Stimulated activated CD8-positive, alpha-beta memory T cell treated with anti-CD3 and anti-CD28 coated beads, Interleukin-15, amount 100 ng/mL, for 1 hour (primary cell): ENCODE results near the gene QKI.

Experiments
- DNase-seq: peaks from one replicate; pipeline ENCODE4 v3.0.0-alpha.2; 2020; ENCODE audit warnings: low read depth

The QKI gene

DNA sequence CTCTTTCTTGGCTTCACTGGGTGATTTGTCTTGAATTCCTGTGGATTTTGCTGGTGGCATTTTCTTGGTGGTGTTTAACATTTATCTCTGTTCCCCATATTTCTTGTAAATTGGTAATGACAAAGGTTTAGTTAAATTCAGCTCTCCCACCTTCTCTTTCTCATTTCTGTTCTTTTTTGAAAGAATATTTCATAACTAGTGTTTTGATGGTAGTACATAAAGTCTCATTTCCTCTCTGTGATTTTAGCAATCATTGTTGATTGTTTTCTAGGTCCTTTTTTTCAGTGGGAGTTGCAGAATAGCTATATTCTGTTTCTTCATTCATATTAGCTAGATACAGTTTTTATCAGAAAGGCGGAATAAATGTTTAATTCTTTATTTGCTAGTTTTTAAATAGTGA, 73.1 kb downstream of the QKI start:
- no peak for DNase-seq

DNA sequence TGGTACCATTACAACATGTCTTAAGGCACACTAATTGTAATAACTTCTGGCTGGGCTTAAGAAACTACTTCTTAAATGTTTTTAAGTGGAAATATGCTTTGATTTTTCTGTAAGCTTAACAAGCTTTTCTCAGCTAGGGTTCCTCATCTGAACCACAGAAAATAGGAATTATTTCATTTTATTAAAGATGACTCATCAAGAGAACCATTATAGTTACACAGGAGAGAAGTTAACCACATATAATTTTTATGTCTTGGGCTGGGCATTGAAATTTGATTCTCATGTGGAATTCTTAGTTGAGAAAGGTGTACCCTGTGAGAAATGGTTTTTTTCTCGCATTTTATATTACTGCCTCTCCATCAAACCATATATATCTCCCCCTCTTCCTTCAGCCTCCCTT, 75.1 kb downstream of the QKI start:
- DNase-seq = no peak

- DNase-seq = no peak
Observed at GRCh38 chr6:163490826-163491577, 76.5 kb downstream of the QKI start.

DNA sequence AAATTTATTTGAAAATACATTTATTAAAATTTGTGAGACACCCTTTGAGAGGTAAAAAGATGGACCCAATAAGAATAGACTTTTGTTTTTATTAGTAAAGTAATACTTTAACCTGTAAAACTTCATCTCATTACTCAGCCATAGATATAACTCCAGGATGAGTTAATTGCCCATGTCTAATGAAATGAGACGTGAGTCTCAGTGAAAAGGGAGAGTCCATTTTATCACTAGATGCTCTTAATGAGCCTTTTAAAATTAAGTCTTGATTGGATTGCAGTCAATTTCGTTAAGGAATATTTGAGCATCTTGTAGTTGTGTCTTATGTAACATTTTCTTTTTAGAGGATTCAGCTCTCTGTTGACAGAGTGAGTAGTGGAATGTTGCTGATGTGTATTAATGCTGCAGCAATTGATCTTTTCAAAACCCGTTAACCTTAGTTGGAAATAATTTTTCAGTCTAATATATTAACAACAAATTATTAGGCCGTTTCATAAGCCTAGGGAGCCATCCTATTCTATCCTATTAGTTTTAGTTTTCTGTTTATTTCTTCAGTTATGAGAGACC, 77.3 kb downstream of the QKI start:
- DNase-seq = no peak

GRCh38 chr6:163494279-163494727, 79.8 kb downstream of the QKI start:
- DNase-seq = no peak

- DNase-seq = no peak
Observed at GRCh38 chr6:163496205-163496604, 81.7 kb downstream of the QKI start.

- DNase-seq = no peak
Observed at GRCh38 chr6:163500105-163500504, 85.6 kb downstream of the QKI start.

DNA sequence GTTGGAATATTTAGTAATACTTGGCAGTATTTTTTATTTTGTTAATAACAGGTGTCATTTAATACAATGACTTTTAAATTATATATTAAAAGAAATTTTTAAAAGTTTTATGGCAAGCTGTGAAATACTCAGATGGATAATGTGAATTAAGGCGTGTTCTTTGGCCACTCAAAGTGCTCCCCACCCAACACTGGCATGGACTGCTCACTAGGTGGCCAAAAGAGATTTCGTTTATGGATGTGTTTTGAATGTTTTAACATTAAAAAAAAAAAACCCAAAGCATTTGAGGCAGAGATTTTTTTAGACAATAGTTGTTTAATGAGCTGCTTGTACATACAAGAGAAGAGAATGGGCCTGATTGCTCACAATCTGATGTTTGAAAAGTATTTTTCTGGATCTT, 86.5 kb downstream of the QKI start:
- no peak for DNase-seq

DNA sequence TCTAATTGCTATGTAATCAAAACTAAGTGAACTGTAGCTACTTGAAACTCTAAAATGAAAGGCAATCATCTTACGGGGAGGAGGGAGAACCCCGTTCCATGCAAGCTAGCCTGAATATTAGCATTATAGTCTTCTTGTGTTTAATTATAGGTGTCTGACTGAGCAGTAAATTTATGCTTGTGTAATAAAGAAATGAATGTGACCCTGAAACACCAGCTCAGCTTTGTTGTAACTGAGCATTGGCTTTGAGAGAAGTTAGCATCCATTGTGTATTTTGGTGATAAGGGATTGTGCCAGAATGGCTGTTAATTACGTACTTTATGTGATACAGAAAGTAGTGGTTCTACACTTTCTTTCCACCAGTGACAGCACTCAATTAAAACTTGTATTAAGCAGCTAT, 86.9 kb downstream of the QKI start:
- DNase-seq = no peak

GRCh38 chr6:163504984-163505640, 90.6 kb downstream of the QKI start:
- no peak for DNase-seq

DNA sequence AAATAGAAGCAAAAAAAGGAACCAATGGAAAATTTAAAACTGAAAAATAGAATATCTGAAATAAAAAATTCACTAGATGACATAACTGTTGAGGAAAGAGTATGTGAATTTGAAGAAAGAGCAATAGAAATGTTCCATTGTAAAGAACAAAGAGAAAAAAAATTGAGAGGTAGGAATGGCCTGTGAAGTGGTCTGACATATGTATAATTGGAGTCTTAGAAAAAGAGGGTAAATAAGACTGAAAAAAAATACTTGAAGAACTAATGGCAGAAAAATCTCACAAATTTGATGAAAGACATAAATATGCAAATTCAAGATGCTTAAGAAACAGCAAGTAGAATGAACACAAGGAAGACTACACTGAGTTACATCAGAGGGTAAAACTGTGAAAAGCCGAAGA, 93.4 kb downstream of the QKI start:
- no peak for DNase-seq

GRCh38 chr6:163513003-163513402, 98.5 kb downstream of the QKI start:
- no peak for DNase-seq

GRCh38 chr6:163513570-163514166, 99.2 kb downstream of the QKI start:
- DNase-seq = no peak

- no peak for DNase-seq
Observed at GRCh38 chr6:163516908-163517307, 102.4 kb downstream of the QKI start.

DNA sequence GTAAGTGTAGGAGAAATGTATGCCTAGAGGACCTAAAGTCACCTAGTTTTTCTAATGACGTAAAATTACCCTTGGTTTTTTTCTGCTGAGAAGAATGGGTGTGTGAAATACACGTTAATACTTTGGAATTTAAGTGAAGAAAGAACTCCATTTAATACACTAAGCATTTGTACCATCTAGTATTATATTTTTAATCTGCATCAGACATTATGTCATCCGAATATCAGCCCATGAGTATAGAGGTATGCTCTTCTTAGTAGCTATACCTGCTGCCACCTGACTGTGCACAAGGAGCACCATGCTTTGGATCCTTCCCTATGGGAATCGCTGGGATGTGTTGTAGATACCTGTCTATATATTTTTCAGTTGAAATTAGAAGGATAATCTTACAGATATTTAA, 106.4 kb downstream of the QKI start:
- DNase-seq = no peak

GRCh38 chr6:163522033-163522432, 107.5 kb downstream of the QKI start:
- DNase-seq = no peak

DNA sequence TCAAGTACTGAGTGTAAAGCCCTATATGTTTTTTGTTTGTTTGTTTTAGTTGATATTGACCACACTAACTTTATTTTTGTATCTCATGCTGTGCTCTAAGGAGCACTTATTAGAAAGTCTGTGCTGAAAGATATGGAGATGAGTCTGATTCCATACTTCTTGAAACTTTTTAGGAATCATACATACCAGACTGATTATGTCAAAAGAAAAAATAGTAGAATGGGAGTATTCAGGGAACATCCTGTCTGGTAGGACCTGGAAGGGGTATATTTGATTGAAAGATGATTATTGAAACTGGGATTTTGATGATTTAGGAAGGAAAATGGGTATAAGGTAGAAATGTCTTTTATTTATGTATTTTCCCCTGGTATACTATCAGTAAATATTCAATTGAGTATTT, 111.4 kb downstream of the QKI start:
- no peak for DNase-seq

DNA sequence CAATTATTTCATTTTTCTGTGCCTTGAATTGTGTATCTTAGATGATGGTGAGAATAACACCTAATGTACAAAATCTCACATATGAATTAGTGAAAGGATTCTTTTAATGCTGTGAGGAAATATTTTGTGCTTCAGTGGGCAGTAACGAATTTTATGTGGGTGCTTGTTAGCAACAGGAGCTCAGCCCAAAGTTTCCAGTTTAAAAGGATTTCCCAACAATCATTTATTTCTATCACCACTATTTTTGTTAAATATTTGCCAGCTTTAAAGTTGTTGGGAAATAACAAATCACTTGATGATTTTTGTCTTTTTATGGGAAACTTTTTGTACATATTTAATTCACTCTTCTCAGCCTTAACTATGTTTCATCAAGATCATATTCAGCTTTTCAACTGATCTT, 111.8 kb downstream of the QKI start:
- DNase-seq = no peak

- DNase-seq = no peak
Observed at GRCh38 chr6:163527291-163527690, 112.8 kb downstream of the QKI start.

DNA sequence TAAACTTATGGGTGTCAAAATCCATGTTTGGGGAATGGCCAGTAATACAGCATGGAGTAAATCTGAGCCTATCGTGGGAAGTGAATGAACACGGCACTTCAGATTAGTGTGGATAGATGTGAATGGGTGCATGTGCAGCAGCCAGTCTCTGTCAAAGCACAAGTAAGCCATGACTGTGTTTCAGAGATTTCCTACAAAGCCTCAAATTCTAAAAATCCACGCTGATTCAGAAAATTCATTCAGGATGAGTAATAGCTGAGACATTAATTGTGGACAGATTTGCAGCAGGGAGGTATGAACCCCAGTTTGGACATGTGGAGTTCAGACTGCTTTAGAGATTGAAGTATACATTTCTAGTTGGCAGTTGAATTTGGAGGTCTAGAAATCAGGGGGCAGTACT, 115.1 kb downstream of the QKI start:
- no peak for DNase-seq

DNA sequence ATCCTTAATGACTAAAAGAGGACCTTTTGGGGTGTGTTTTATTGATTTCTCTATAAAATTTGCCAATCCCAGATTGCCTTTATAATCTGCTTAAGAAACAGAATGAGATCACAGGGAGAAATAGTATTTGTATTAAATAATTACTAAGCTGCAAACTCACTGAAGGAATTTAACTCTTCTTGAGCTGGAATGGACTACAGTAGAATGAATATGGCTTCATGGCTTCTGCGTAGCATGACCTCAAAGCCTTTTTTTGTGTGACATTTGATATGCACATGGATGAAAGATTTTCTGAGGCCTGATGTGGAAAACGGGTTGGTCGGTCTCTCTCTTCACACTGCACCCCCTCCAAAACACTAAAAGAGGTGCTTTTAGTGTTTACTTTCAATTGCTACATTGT, 115.9 kb downstream of the QKI start:
- no peak for DNase-seq

- DNase-seq = no peak
Observed at GRCh38 chr6:163531122-163531521, 116.6 kb downstream of the QKI start.

DNA sequence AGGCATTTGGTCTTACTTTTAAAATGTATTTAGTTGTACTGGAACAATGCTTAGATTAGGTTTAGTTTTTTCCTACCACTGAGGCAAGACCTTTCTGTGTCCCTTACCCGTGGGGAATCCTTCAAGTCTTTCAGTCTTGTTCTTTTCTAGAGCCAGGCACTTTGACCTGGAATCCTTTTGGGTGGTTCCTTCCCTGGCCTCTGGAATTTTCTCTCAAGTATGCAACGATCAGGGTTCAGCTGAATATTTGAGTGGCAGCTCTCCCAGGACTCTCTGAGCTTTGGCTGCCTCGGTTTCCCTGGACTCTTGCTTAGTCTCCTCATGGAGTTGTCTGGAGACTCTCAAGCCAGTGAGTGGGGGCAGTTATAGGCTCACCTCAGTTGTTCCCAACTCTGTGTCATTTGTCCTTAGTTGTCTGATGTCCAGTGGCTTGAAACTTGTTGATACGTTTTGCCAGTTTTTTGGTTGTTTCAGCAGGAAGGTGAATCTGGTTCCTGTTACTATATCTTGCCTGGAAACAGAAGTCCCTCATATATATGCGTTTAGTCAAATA, 118.1 kb downstream of the QKI start:
- no peak for DNase-seq
